Lung (tissue), 12 donors: ENCODE measurements around the gene PPP2R3A. TPM values are rescaled to one million over a fixed set of nuclear protein-coding genes. Genes with fewer than 3 reads are reported as not detected.
A peak's percentile ranks its signal among the peaks of the same experiment; 100 is the strongest.
"Not testable (repeated sequence)": the region's sequence is repeated elsewhere in the genome, so short reads cannot be mapped to it uniquely, and the experiment has no call there.

Experiments
- ATAC-seq: fragments of 200-7000 bp; cut with Tn5 transposase; one replicate; pipeline ENCODE4 v1.9.1; 2020; ENCODE audit warnings: moderate number of reproducible peaks; ENCODE audit not compliant: insufficient read depth, low FRiP score
- DNase-seq, 3 donors: peaks; one replicate each; pipeline ENCODE4 v3.0.0-alpha.2; 2013 to 2017
- H3K27ac ChIP-seq, 2 donors: one replicate each; pipeline ENCODE4 v1.5.1; 2013; ENCODE audit warnings: mild to moderate bottlenecking in 2 of 2, moderate library complexity in 2 of 2, control low read depth in 1 of 2, inconsistent platforms in 1 of 2, low read depth in 1 of 2, low read length in 1 of 2
- H3K27me3 ChIP-seq, 3 donors: one replicate each; pipeline ENCODE4 v1.5.1; 2013; ENCODE audit warnings: low read length in 2 of 3; ENCODE audit not compliant: control insufficient read depth in 3 of 3, insufficient read depth in 3 of 3
- H3K36me3 ChIP-seq, 4 donors: one replicate each; pipeline ENCODE4 v1.5.1; 2013; ENCODE audit warnings: low read length in 4 of 4, mild to moderate bottlenecking in 1 of 4, moderate library complexity in 1 of 4; ENCODE audit not compliant: control insufficient read depth in 4 of 4, insufficient read depth in 4 of 4
- H3K4me1 ChIP-seq, 5 donors: one replicate each; pipeline ENCODE4 v1.5.1; 2013; ENCODE audit warnings: low read length in 5 of 5, mild to moderate bottlenecking in 2 of 5, moderate library complexity in 1 of 5; ENCODE audit not compliant: control insufficient read depth in 5 of 5, insufficient read depth in 5 of 5
- H3K4me3 ChIP-seq: one replicate; pipeline ENCODE4 v1.5.1; 2013; ENCODE audit warnings: mild to moderate bottlenecking, control low read depth, moderate library complexity
- H3K9ac ChIP-seq, 2 donors: one replicate each; pipeline ENCODE4 v1.5.1; 2013; ENCODE audit warnings: low read length in 2 of 2, control low read depth in 1 of 2; ENCODE audit not compliant: insufficient read depth in 1 of 2
- H3K9me3 ChIP-seq, 4 donors: one replicate each; pipeline ENCODE4 v1.5.1; 2013; ENCODE audit warnings: low read length in 3 of 4, mild to moderate bottlenecking in 1 of 4, moderate library complexity in 1 of 4; ENCODE audit not compliant: control insufficient read depth in 4 of 4, insufficient read depth in 3 of 4
- WGBS, 2 donors: extraction: QIAGEN DNeasy Blood & Tissue Kit; methylation state at CpG; one replicate each; pipeline ENCODE4 v1.1.7; 2013; 5-methylcytosine and 5-hydroxymethylcytosine counted together
- polyA plus RNA-seq, 2 donors: library from polyadenylated mRNA; stranded (reverse); fragments of 200-250 nt; gene quantifications; one replicate each; pipeline ENCODE4 v1.2.1, GENCODE V29; 2013
- total RNA-seq, 2 donors: library from RNA; depleted of rRNA in 1 of 2; stranded (reverse); fragments of >200 nt in 1 of 2; gene quantifications; one replicate each; pipeline ENCODE4 v1.2.1, GENCODE V29; 2014 to 2021
- TF ChIP-seq, protein P1 (sequence below): IDR thresholded peaks from 2 replicates; pipeline ENCODE4 v1.5.1; 2012; ENCODE audit warnings: mild to moderate bottlenecking; ENCODE audit errors: control extremely low read depth, extremely low read depth
- donor health status: control.
- donor health status: control.
- donor health status: Bipolar disorder and iron deficiency.
- donor health status: healthy.
- donor health status: DM: yes; HTN: yes; CAD: no.

The PPP2R3A gene
- total and polyA plus RNA-seq, 4 donors, result 1.6 to 17.0 (median 4.6) TPM

DNA sequence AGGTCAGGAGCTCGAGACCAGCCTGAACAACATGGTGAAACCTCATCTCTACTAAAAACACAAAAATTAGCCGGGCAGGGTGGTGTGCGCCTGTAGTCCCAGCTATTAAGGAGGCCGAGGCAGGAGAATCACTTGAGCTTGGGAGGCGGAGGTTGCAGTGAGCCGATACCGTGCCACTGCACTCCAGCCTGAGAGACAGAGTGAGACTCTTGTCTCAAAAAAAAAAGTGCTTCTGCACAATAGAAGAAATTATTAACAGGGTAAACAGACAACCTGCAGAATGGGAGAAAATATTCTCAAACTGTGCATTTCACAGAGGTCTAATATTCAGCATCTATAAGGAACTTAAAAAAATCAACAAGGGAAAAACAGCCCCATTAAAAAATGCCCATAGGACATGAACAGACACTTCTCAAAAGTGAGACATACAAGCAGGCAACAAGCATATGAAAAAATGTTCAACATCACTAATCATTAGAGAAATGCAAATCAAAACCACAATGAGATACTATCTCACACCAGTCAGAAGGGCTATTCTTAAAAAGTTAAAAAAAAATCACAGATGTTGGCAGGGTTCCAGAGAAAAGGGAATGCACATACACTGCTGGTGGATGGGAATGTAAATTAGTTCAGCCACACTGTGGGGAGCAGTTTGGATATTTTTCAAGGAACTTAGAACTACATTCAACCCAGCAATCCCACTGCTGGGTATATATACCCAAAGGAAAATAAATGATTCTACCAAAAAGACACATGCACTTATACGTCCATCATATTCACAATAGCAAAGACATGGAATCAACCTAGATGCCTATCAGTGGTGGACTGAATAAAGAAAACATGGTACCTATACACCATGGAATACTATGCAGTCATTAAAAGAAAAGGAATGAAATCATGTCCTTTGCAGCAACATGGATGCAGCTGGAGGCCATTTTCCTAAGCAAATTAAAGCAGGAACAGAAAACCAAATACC is 155.1 kb downstream of the PPP2R3A start:
- no peaks in the 10 kb centered on the region for H3K4me1 ChIP-seq
- H3K27ac ChIP-seq, result no peak overlapping the region
- H3K36me3 ChIP-seq, result peaks cover 0 to 7% (median 0%) of the 10 kb centered on the region in 4 donors
- WGBS, 2 donors, result 96% methylated on average over 8 of the region's 8 CpGs
- H3K27me3 ChIP-seq, result no peaks in the 10 kb centered on the region
- DNase-seq (peak in 1 of 3 donors; percentile 19), ATAC-seq (no peak)
- H3K9me3 ChIP-seq, result no peaks in the 10 kb centered on the region
- H3K4me3 ChIP-seq, result no peak overlapping the region
- H3K9ac ChIP-seq, result no peak overlapping the region
- TF ChIP-seq, protein P1, sequence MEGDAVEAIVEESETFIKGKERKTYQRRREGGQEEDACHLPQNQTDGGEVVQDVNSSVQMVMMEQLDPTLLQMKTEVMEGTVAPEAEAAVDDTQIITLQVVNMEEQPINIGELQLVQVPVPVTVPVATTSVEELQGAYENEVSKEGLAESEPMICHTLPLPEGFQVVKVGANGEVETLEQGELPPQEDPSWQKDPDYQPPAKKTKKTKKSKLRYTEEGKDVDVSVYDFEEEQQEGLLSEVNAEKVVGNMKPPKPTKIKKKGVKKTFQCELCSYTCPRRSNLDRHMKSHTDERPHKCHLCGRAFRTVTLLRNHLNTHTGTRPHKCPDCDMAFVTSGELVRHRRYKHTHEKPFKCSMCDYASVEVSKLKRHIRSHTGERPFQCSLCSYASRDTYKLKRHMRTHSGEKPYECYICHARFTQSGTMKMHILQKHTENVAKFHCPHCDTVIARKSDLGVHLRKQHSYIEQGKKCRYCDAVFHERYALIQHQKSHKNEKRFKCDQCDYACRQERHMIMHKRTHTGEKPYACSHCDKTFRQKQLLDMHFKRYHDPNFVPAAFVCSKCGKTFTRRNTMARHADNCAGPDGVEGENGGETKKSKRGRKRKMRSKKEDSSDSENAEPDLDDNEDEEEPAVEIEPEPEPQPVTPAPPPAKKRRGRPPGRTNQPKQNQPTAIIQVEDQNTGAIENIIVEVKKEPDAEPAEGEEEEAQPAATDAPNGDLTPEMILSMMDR, result no peak

DNA sequence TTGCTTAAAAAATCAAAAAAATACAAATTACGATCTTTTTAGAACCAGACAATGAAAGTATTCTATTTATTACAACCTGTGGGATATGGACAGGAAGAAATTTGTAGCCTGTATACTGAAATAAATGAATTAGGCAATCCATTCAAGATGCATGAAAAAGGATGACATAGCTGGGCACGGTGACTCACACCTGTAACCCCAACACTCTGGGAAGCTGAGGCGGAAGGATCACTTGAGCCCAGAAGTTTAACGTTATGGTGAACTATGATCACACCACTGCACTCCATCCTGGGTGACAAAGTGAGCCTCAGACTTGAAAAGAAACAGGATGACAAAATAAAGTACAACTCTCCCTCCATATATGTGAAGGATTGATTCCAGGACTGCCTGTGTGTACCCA is 156.5 kb downstream of the PPP2R3A start:
- no peaks in the 10 kb centered on the region for H3K4me1 ChIP-seq
- H3K36me3 ChIP-seq, result peaks cover 0 to 10% (median 1%) of the 10 kb centered on the region in 4 donors
- no peak overlapping the region for H3K9ac ChIP-seq
- 86% methylated on average over 4 of the region's 4 CpGs for WGBS, 2 donors
- ATAC-seq (no peak), DNase-seq (no peak)
- no peaks in the 10 kb centered on the region for H3K27me3 ChIP-seq
- H3K9me3 ChIP-seq, result peaks cover 0 to 3% (median 0%) of the 10 kb centered on the region in 4 donors
- H3K4me3 ChIP-seq, result no peak overlapping the region
- TF ChIP-seq, protein P1, result no peak
- H3K27ac ChIP-seq, result no peak overlapping the region

DNA sequence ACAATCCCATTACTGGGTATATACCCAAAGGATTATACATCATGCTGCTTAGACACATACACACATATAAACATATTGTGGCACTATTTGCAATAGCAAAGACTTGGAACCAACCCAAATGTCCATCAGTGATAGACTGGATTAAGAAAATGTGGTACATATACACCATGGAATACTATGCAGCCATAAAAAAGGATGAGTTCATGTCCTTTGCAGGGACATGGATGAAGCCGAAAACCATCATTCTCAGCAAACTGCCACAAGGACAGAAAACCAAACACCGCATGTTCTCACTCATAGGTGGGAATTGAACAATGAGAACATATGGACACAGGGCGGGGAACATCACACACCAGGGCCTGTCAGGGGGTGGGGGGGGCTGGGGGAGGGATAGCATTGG is 166.1 kb downstream of the PPP2R3A start:
- not testable (repeated sequence) for H3K4me3 ChIP-seq, H3K9me3 ChIP-seq, DNase-seq, H3K9ac ChIP-seq, ATAC-seq, H3K36me3 ChIP-seq, H3K27me3 ChIP-seq, H3K27ac ChIP-seq, H3K4me1 ChIP-seq
- WGBS, 2 donors, result 93 to 96% methylated on average over 3 of the region's 3 CpGs

DNA sequence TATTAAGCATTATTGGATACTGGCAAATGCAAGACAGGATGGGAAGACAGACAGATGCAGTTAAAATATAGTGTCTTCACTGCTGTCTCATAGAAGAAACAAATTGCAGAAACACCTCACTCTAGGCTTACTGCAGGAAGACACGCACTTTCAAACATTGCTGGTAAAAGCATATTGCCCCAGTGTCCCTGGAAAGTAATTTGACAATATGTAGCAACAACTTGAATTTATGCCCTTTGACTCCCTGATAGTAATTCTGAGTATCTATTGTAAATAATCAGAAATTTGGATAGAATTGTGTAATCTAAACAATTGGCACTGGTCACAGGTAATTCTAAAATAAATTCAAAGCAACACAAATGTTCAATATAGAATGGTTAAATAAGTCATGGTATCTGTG is 168.6 kb downstream of the PPP2R3A start:
- no peak overlapping the region for H3K27ac ChIP-seq
- peaks cover 0 to 1% (median 0%) of the 10 kb centered on the region in 4 donors for H3K36me3 ChIP-seq
- ATAC-seq (no peak), DNase-seq (no peak)
- H3K9me3 ChIP-seq, result no peaks in the 10 kb centered on the region
- TF ChIP-seq, protein P1, result no peak
- no peaks in the 10 kb centered on the region for H3K27me3 ChIP-seq
- 92 to 98% methylated on average over 1 of the region's 1 CpG for WGBS, 2 donors
- H3K4me3 ChIP-seq, result no peak overlapping the region
- no peaks in the 10 kb centered on the region for H3K4me1 ChIP-seq
- no peak overlapping the region for H3K9ac ChIP-seq
